Measurements from ENCODE around the gene TMEM72.
A peak's percentile ranks its signal among the peaks of the same experiment; 100 is the strongest.
"Not testable (repeated sequence)": the region's sequence is repeated elsewhere in the genome, so short reads cannot be mapped to it uniquely, and the experiment has no call there.

The TMEM72 gene

GRCh38 chr10:44911081-44911540 is at the start of gene TMEM72:
Gene TMEM72 (plus strand): TSS chr10:44911337. CDS start chr10:44911513, 176 bp downstream.
- no peak for DNase-seq (ENCODE audit: low read depth)

- no peak for DNase-seq (ENCODE audit: low read depth)
These were observed 49.0 kb upstream of the TMEM72 start for GRCh38 chr10:44862006-44862751.

- no peak for DNase-seq (ENCODE audit: low read depth)
These were observed 48.2 kb upstream of the TMEM72 start for GRCh38 chr10:44862924-44863323.

- no peak for DNase-seq (ENCODE audit: low read depth)
These were observed 47.6 kb upstream of the TMEM72 start for GRCh38 chr10:44863344-44864047.

GRCh38 chr10:44864051-44864450 is 47.1 kb upstream of the TMEM72 start:
- DNase-seq (ENCODE audit: low read depth) = no peak

- DNase-seq (ENCODE audit: low read depth) = peak; percentile 63
These were observed 46.4 kb upstream of the TMEM72 start for GRCh38 chr10:44864637-44865288.

- no peak for DNase-seq (ENCODE audit: low read depth)
These were observed 45.9 kb upstream of the TMEM72 start for GRCh38 chr10:44865289-44865671.

GRCh38 chr10:44866367-44866766 is 44.8 kb upstream of the TMEM72 start:
- DNase-seq (ENCODE audit: low read depth) = not testable (repeated sequence)

GRCh38 chr10:44870031-44870430 is 41.1 kb upstream of the TMEM72 start:
- no peak for DNase-seq (ENCODE audit: low read depth)

GRCh38 chr10:44873160-44873559 is 38.0 kb upstream of the TMEM72 start:
- no peak for DNase-seq (ENCODE audit: low read depth)

GRCh38 chr10:44874166-44874565 is 37.0 kb upstream of the TMEM72 start:
- no peak for DNase-seq (ENCODE audit: low read depth)

GRCh38 chr10:44878706-44879530 is 32.2 kb upstream of the TMEM72 start:
- DNase-seq (ENCODE audit: low read depth) = peak; percentile 72

GRCh38 chr10:44879531-44879899 is 31.6 kb upstream of the TMEM72 start:
- DNase-seq (ENCODE audit: low read depth) = no peak

- DNase-seq (ENCODE audit: low read depth) = no peak
These were observed 30.9 kb upstream of the TMEM72 start for GRCh38 chr10:44880090-44880715.

GRCh38 chr10:44881649-44882048 is 29.5 kb upstream of the TMEM72 start:
- DNase-seq (ENCODE audit: low read depth) = no peak

GRCh38 chr10:44882166-44882720 is 28.9 kb upstream of the TMEM72 start:
- no peak for DNase-seq (ENCODE audit: low read depth)

- DNase-seq (ENCODE audit: low read depth) = no peak
These were observed 27.4 kb upstream of the TMEM72 start for GRCh38 chr10:44883593-44884331.

GRCh38 chr10:44885710-44886109 is 25.4 kb upstream of the TMEM72 start:
- DNase-seq (ENCODE audit: low read depth) = no peak

GRCh38 chr10:44886966-44887365 is 24.2 kb upstream of the TMEM72 start:
- no peak for DNase-seq (ENCODE audit: low read depth)

- DNase-seq (ENCODE audit: low read depth) = no peak
These were observed 22.3 kb upstream of the TMEM72 start for GRCh38 chr10:44888886-44889285.

GRCh38 chr10:44889834-44890233 is 21.3 kb upstream of the TMEM72 start:
- no peak for DNase-seq (ENCODE audit: low read depth)
